ENCODE results near the gene ELOB.

Gene ELOB

GRCh38 chr16:2792940-2793339 lies 15.9 kb upstream of the ELOB start:
- Histone ChIP-seq H3K9me3 (no peaks in the 10 kb centered on the region; the same call in 1 of the 2 replicates), H3K4me1 (no peaks in the 10 kb centered on the region), H3K4me3 (ENCODE audit: low read depth, low read length) (no peak overlapping the region), H3K27me3 (peaks cover 38% of the 10 kb centered on the region), H3K36me3 (no peaks in the 10 kb centered on the region)
- TF ChIP-seq CTCF (IDR thresholded peaks at IDR 0.05; ENCODE audit: low read depth, low read length), result no peak
- no peak for DNase-seq

DNA sequence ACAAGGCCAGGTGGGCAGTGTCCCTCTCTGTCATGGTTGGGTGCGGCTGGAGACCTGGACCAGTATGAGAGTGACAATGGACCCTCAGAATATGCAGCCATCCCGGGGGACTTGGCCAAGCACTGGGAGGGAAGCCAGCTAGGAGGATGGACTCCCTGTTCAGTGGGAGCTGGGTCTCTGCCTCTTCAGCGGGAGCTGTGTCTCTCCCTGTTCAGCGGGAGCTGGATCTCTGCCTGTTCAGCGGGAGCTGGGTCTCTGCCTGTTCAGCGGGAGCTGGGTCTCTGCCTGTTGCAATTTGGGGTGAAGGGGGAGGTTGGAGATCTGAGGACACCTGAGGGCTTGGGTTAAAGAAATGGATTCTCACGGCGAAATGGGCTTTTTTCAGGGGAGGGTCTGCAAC lies 14.1 kb upstream of the ELOB start:
- Histone ChIP-seq H3K27me3 (peaks cover 41% of the 10 kb centered on the region), H3K4me1 (no peaks in the 10 kb centered on the region), H3K4me3 (ENCODE audit: low read depth, low read length) (no peak overlapping the region), H3K9me3 (no peaks in the 10 kb centered on the region; the same call in 1 of the 2 replicates), H3K36me3 (no peaks in the 10 kb centered on the region)
- TF ChIP-seq CTCF (IDR thresholded peaks at IDR 0.05; ENCODE audit: low read depth, low read length), result no peak
- no peak for DNase-seq

DNA sequence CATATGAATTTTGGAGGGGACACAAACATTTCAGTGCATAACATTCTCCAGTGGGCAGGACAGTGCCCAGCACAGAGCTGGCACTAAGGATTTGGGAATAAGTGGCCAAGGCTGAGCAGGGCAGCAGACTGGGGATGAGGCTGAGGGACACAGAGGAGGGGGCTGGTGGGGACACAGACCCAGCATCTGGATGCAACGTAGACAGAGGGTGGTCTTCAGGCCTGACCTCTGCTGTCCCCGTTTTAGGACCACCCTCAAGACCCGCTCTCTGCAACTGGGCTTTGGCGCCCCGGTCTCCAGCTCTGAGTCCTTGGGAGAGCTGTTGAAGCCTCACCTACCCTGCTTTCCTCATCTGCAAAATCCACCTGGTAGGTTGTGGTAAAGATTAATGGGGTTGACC lies 13.6 kb upstream of the ELOB start:
- Histone ChIP-seq H3K4me1 (no peaks in the 10 kb centered on the region), H3K9me3 (no peaks in the 10 kb centered on the region; the same call in 1 of the 2 replicates), H3K4me3 (ENCODE audit: low read depth, low read length) (no peak overlapping the region), H3K36me3 (no peaks in the 10 kb centered on the region), H3K27me3 (peaks cover 41% of the 10 kb centered on the region)
- no peak for TF ChIP-seq CTCF (IDR thresholded peaks at IDR 0.05; ENCODE audit: low read depth, low read length)
- no peak for DNase-seq

DNA sequence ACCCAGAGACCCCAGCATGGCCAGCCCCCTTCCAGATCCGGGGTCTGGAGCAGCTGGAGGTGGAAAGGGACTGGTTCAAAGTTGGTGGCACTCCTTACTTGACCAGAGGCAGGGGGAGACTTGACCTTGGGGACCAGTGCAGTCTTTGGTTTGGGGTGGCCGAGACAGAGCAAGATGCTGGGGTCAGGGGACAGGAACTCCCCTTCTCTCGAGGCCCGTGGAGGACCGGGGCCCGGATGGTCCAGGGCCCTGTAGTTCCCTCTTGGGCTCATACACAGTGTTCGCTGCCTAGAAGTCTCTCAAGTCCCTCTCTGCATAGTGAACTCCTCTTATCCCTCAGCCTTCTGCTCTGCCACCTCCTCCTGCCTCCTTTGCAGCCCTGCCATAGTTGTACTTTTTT lies 10.9 kb upstream of the ELOB start:
- Histone ChIP-seq H3K27me3 (peaks cover 45% of the 10 kb centered on the region), H3K36me3 (no peaks in the 10 kb centered on the region), H3K4me1 (no peaks in the 10 kb centered on the region), H3K4me3 (ENCODE audit: low read depth, low read length) (no peak overlapping the region), H3K9me3 (no peaks in the 10 kb centered on the region)
- no peak for DNase-seq
- TF ChIP-seq CTCF (IDR thresholded peaks at IDR 0.05; ENCODE audit: low read depth, low read length), result no peak

GRCh38 chr16:2787406-2787805 lies 10.3 kb upstream of the ELOB start, which contains the start of gene PRSS33:
TSS of gene PRSS33 (minus strand) at chr16:2787560. CDS start at chr16:2786547, 1,013 bp downstream.
- H3K4me3 ChIP-seq (ENCODE audit: low read depth, low read length), result no peak within 1 kb of the TSS
- no peaks in the 10 kb centered on the region for H3K36me3 ChIP-seq
- H3K4me1 ChIP-seq, result no peaks in the 10 kb centered on the region
- no peak for DNase-seq
- H3K27me3 ChIP-seq, result peaks cover 43% of the 10 kb centered on the region
- no peak for TF ChIP-seq CTCF (IDR thresholded peaks at IDR 0.05; ENCODE audit: low read depth, low read length)
- H3K9me3 ChIP-seq, result no peaks in the 10 kb centered on the region

GRCh38 chr16:2786826-2787151 lies 9.7 kb upstream of the ELOB start:
- Histone ChIP-seq H3K4me3 (ENCODE audit: low read depth, low read length) (no peak overlapping the region), H3K9me3 (no peaks in the 10 kb centered on the region), H3K27me3 (peaks cover 38% of the 10 kb centered on the region), H3K36me3 (no peaks in the 10 kb centered on the region), H3K4me1 (no peaks in the 10 kb centered on the region)
- no peak for TF ChIP-seq CTCF (IDR thresholded peaks at IDR 0.05; ENCODE audit: low read depth, low read length)
- DNase-seq, result no peak

Data from BE2C (cell line).